HepG2 (cell line): ENCODE data around the gene PDZD7. TPM values are rescaled to one million over a fixed set of nuclear protein-coding genes. Genes with fewer than 3 reads are reported as not detected.

ENCODE experiments used
- ATAC-seq: fragments of 200-7000 bp; cut with Tn5 transposase; 3 replicates; pipeline ENCODE4 v1.9.1; 2020; ENCODE audit warnings: mild to moderate bottlenecking, moderate library complexity
- BruUV-seq: library from RNA; stranded (reverse); fragments of 400-500 nt; replicated peaks from 2 replicates; lab custom pipeline; 2021; lab: Mats Ljungman, UMichigan
- CTCF ChIA-PET: fragments of 300-600 bp; formaldehyde crosslinking; extraction: SDS; loops from one replicate; lab custom pipeline; 2021; ENCODE audit warnings: low total read pairs, inconsistent platforms, low intra/inter-chr PET ratio; lab: Yijun Ruan, JAX
- POLR2A ChIA-PET: fragments of 350-600 bp; sonication (Branson Sonifier 250); formaldehyde crosslinking; loops from one replicate; lab custom pipeline; 2020; ENCODE audit warnings: antibody characterized with exemption, inconsistent platforms; lab: Yijun Ruan, JAX
- DNase-seq: peaks from one replicate; pipeline ENCODE4 v3.0.0-alpha.2; 2015; ENCODE audit warnings: low spot score
- FAIRE-seq: peaks from 3 replicates; lab custom pipeline; 2011; peaks lifted over from hg19 to GRCh38; lab: Jason Lieb, UNC
- H2AFZ ChIP-seq: one replicate; pipeline ENCODE4 v1.6.1; 2011; ENCODE audit warnings: low read length, inconsistent platforms
- H3K27ac ChIP-seq: fragments of 300-600 bp; 3 replicates; pipeline ENCODE4 v1.8.0; 2011; ENCODE audit warnings: mixed run types, mild to moderate bottlenecking, mixed read lengths, low read length, inconsistent platforms; ENCODE audit not compliant: insufficient read depth; ENCODE audit errors: extremely low read length
- H3K27me3 ChIP-seq, 2 experiments: fragments of 200-600 bp in 1 of 2; 2 replicates in 1 of 2; 3 replicates in 1 of 2; pipeline versions ENCODE4 v1.6.0 to v1.8.0; 2011; ENCODE audit warnings: low read length in 2 of 2, mild to moderate bottlenecking in 2 of 2, moderate library complexity in 2 of 2, inconsistent platforms in 1 of 2; ENCODE audit not compliant: insufficient read depth in 2 of 2, control insufficient read depth in 1 of 2
- H3K36me3 ChIP-seq, 2 experiments: fragments of 200-600 bp in 1 of 2; replicated peaks in 1 of 2; 2 replicates in 1 of 2; 3 replicates in 1 of 2; pipeline versions ENCODE4 v1.5.1 to v1.8.0; 2011; ENCODE audit warnings: low read length in 2 of 2, inconsistent platforms in 1 of 2; ENCODE audit not compliant: insufficient read depth in 2 of 2, control insufficient read depth in 1 of 2
- H3K4me1 ChIP-seq: 2 replicates; pipeline ENCODE4 v1.5.1; 2012; ENCODE audit warnings: low read length, inconsistent platforms; ENCODE audit not compliant: insufficient read depth
- H3K4me2 ChIP-seq: 2 replicates; pipeline ENCODE4 v1.6.0; 2011; ENCODE audit warnings: low read depth, low read length, inconsistent platforms
- H3K4me3 ChIP-seq, 3 experiments: fragments of 200-600 bp in 1 of 3; sonication (generic), shearing (Covaris generic) in 1 of 3; replicated peaks in 1 of 3; 2 replicates each; pipeline ENCODE4 v1.5.1; 2011 to 2016; ENCODE audit warnings: low read length in 3 of 3, inconsistent platforms in 2 of 3, low read depth in 2 of 3, mild to moderate bottlenecking in 2 of 3, control low read depth in 1 of 3, mixed read lengths in 1 of 3; ENCODE audit not compliant: insufficient read depth in 1 of 3
- H3K79me2 ChIP-seq: one replicate; pipeline ENCODE4 v1.6.1; 2011; ENCODE audit warnings: low read length, inconsistent platforms; ENCODE audit not compliant: insufficient read depth
- H3K9ac ChIP-seq: 2 replicates; pipeline ENCODE4 v1.6.0; 2011; ENCODE audit warnings: mild to moderate bottlenecking, low read depth, low read length, inconsistent platforms; ENCODE audit not compliant: insufficient read depth
- H3K9me3 ChIP-seq: 2 replicates; pipeline ENCODE4 v1.5.1; 2012; ENCODE audit warnings: mild to moderate bottlenecking, low read length
- H4K20me1 ChIP-seq: 2 replicates; pipeline ENCODE4 v1.6.0; 2011; ENCODE audit warnings: inconsistent platforms, mild to moderate bottlenecking, low read length, moderate library complexity; ENCODE audit not compliant: insufficient read depth
- AGO1 ChIP-seq: fragments of 200-400 bp; formaldehyde crosslinking; IDR thresholded peaks from 2 replicates; pipeline ENCODE4 v1.6.1; 2017; ENCODE audit warnings: mild to moderate bottlenecking, low read depth, low read length, moderate library complexity; ENCODE audit not compliant: poor library complexity, severe bottlenecking
- KLF12 ChIP-seq: sonication (generic); formaldehyde crosslinking; IDR thresholded peaks from 2 replicates; pipeline ENCODE4 v1.4.0; 2020; ENCODE audit warnings: missing genetic modification reagents, borderline replicate concordance
- RBM39 ChIP-seq: fragments of 200-400 bp; formaldehyde crosslinking; IDR thresholded peaks from one replicate; pipeline ENCODE4 v1.6.1; 2018; ENCODE audit warnings: antibody characterized with exemption, mild to moderate bottlenecking, low read depth, low read length; ENCODE audit not compliant: poor library complexity, severe bottlenecking
- TCF7 ChIP-seq: sonication (generic); IDR thresholded peaks from 2 replicates; pipeline ENCODE4 v1.6.1; 2016; ENCODE audit warnings: antibody characterized with exemption, low read depth
- TOPORS ChIP-seq: sonication (generic); formaldehyde crosslinking; IDR thresholded peaks from 2 replicates; pipeline ENCODE4 v1.8.0; 2023; ENCODE audit warnings: mild to moderate bottlenecking, missing genetic modification reagents
- ZFP82 ChIP-seq: sonication (generic); formaldehyde crosslinking; IDR thresholded peaks from 2 replicates; pipeline ENCODE4 v1.5.1; 2020; ENCODE audit warnings: mild to moderate bottlenecking, missing genetic modification reagents, borderline replicate concordance
- ZNF703 ChIP-seq: sonication (generic); formaldehyde crosslinking; IDR thresholded peaks from 2 replicates; pipeline ENCODE4 v1.5.1; 2020; ENCODE audit warnings: missing genetic modification reagents, mild to moderate bottlenecking, moderate library complexity, borderline replicate concordance
- WGBS: methylation state at CpG from one replicate; pipeline ENCODE4 v1.1.6; 2017; ENCODE audit warnings: low lambda C conversion rate; 5-methylcytosine and 5-hydroxymethylcytosine counted together
- in situ Hi-C: cut with HindIII; loops from 2 replicates; pipeline ENCODE4 v1.10.0; 2017; ENCODE audit warnings: low pct_unique_long_range_greater_than_20kb; ENCODE audit not compliant: extremely low pct_ligation_motif_present
- intact Hi-C: fragments of 100-400 bp; cut with micrococcal nuclease; formaldehyde crosslinking; loops from one replicate; pipeline ENCODE4 v1.10.0; 2022; ENCODE audit not compliant: unreplicated experiment
- polyA plus RNA-seq, 8 experiments: library from polyadenylated mRNA; depleted of rRNA in 3 of 8; stranded (reverse) in 7 of 8; unstranded in 1 of 8; fragments of >200 nt; fragmentation: Illumina TruSeq in 4 of 8; extraction: Trizol in 4 of 8; gene quantifications; 2 replicates each; pipeline versions ENCODE4 v1.2.1 to v1.2.3, GENCODE V29; 2011 to 2016; ENCODE audit warnings: low read depth in 4 of 8, missing spikeins in 1 of 8, mixed read lengths in 1 of 8; ENCODE audit not compliant: insufficient read depth in 1 of 8
- total RNA-seq, 5 experiments: library from RNA; depleted of rRNA; stranded (reverse); fragments of >200 nt; fragmentation: Illumina TruSeq; extraction: Trizol; gene quantifications; 2 replicates each; pipeline ENCODE4 v1.2.3, GENCODE V29; 2016; ENCODE audit warnings: low read depth in 1 of 5
- TF ChIP-seq, protein P1 (sequence below), 2 experiments: sonication (generic) in 1 of 2; formaldehyde crosslinking in 1 of 2; IDR thresholded peaks; 2 replicates each; pipeline versions ENCODE4 v1.6.1 to v1.9.0; 2014 to 2022; ENCODE audit warnings: antibody characterized with exemption in 1 of 2, borderline replicate concordance in 1 of 2, inconsistent platforms in 1 of 2, low read depth in 1 of 2, missing genetic modification reagents in 1 of 2
- TF ChIP-seq, protein P2 (sequence below): sonication (generic); formaldehyde crosslinking; IDR thresholded peaks from 2 replicates; pipeline ENCODE4 v1.5.0; 2020; ENCODE audit warnings: missing genetic modification reagents, mild to moderate bottlenecking, borderline replicate concordance

Gene PDZD7
- total and polyA plus RNA-seq, 2 of the 13 experiments (the other 11 are each of a cell fraction or from before 2014, with no cell fraction given), result 0.58 to 0.73 TPM

DNA sequence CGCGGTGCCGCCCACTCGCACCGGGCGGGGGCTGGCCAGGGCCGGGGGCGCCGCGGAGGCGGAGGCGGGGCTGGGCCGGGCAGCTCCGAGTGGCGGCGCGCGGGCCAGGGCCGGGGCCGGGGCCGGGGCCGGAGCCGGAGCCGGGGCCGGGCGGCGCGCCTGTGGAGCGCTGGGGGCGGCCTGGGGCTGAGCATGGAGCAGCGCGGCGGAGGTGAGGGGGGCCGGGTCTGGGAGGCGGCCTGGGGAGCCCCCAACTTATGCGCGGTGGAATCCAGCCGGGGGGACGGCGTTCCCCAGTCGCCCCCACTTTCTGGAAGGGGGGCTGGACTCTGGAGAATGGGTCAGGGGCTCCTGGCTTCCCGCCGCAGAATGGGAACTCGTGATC lies 31.2 kb downstream of the PDZD7 start, which contains the start of gene LZTS2:
TSS of gene LZTS2 (plus strand) at position 67 of the 385 bp plus-strand sequence. CDS start 2,731 bp downstream, outside the sequence.
- TF ChIP-seq RBM39 (peak; percentile 13), TCF7 (no peak), AGO1 (peak; percentile 6), TOPORS (CRISPR knock-in tag) (0 out of 2 replicates have a peak, but pooled peaks have one; percentile 11), KLF12 (CRISPR knock-in tag) (0 out of 2 replicates have a peak, but pooled peaks have one; percentile 16), ZFP82 (peak; percentile 3; the same call in 1 of the 2 replicates), ZNF703 (CRISPR knock-in tag) (no peak)
- TF ChIP-seq, protein P1, sequence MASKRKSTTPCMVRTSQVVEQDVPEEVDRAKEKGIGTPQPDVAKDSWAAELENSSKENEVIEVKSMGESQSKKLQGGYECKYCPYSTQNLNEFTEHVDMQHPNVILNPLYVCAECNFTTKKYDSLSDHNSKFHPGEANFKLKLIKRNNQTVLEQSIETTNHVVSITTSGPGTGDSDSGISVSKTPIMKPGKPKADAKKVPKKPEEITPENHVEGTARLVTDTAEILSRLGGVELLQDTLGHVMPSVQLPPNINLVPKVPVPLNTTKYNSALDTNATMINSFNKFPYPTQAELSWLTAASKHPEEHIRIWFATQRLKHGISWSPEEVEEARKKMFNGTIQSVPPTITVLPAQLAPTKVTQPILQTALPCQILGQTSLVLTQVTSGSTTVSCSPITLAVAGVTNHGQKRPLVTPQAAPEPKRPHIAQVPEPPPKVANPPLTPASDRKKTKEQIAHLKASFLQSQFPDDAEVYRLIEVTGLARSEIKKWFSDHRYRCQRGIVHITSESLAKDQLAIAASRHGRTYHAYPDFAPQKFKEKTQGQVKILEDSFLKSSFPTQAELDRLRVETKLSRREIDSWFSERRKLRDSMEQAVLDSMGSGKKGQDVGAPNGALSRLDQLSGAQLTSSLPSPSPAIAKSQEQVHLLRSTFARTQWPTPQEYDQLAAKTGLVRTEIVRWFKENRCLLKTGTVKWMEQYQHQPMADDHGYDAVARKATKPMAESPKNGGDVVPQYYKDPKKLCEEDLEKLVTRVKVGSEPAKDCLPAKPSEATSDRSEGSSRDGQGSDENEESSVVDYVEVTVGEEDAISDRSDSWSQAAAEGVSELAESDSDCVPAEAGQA (IDR thresholded peaks at IDR 0.05; ENCODE audit: low read depth), result no peak
- TF ChIP-seq, protein P1 (CRISPR knock-in tag; IDR thresholded peaks at IDR 0.05; ENCODE audit: borderline replicate concordance), result 0 out of 2 replicates have a peak, but pooled peaks have one; percentile 2
- TF ChIP-seq, protein P2, sequence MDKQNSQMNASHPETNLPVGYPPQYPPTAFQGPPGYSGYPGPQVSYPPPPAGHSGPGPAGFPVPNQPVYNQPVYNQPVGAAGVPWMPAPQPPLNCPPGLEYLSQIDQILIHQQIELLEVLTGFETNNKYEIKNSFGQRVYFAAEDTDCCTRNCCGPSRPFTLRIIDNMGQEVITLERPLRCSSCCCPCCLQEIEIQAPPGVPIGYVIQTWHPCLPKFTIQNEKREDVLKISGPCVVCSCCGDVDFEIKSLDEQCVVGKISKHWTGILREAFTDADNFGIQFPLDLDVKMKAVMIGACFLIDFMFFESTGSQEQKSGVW (CRISPR knock-in tag), result peak; percentile 54; the same call in 1 of the 2 replicates
- DNase-seq, result no peak
- H3K27me3 ChIP-seq, result no peaks in the 10 kb centered on the region; a peak in 1 of 5 replicates
- H4K20me1 ChIP-seq, result no peaks in the 10 kb centered on the region; the same call in 1 of the 2 replicates
- H3K9ac ChIP-seq, result peak within 1 kb of the TSS; percentile 95
- intact Hi-C loops, result no loop called here
- no peaks in the 10 kb centered on the region for H3K9me3 ChIP-seq
- H3K4me3 ChIP-seq, result peak within 1 kb of the TSS; percentile 91 to 99 (median 98)
- in situ Hi-C loops, result no loop called here
- ChIA-PET CTCF (interaction anchor here (8.5 kb wide), 1 partner anchor 13 kb away, joined by 240 read pairs; no protein-coding TSS in a partner anchor), POLR2A (interaction anchor here (3.8 to 23.0 kb wide), 5 partner anchors 9 to 32 kb away, joined by 18 to 277 read pairs (median 56); partner anchors contain the start of genes MRPL43, PDZD7, SEMA4G and SFXN3)
- H3K27ac ChIP-seq, result peak within 1 kb of the TSS; percentile 89
- H3K79me2 ChIP-seq, result peaks cover 32% of the 10 kb centered on the region
- no peak for FAIRE-seq
- ATAC-seq, result peak; percentile 11
- peaks cover 32% of the 10 kb centered on the region for H3K4me1 ChIP-seq
- peaks cover 8 to 20% of the 10 kb centered on the region in 2 experiments; a peak in 4 of 5 replicates for H3K36me3 ChIP-seq
- H3K4me2 ChIP-seq, result peak within 1 kb of the TSS; percentile 98
- no peak within 1 kb of the TSS for H2AFZ ChIP-seq
- 3% methylated on average over 5 of the region's 44 CpGs for WGBS
- no TSS peak for BruUV-seq
